Measurements from ENCODE around the gene OTOP3.

- no peak for TF ChIP-seq CTCF (IDR thresholded peaks at IDR 0.05; ENCODE audit: low read depth, low read length)
- TF ChIP-seq EZH2phosphoT487 (IDR thresholded peaks at IDR 0.05; ENCODE audit: low read depth) = no peak
These were observed 10.9 kb downstream of the OTOP3 start for GRCh38 chr17:74946641-74947040.

All from OCI-LY3 (cell line).